Osteoblast (primary cell): ENCODE measurements around the gene DPP6. TPM values are rescaled to one million over a fixed set of nuclear protein-coding genes. Genes with fewer than 3 reads are reported as not detected.

Experiments used
- DNase-seq: peaks from one replicate; pipeline ENCODE4 v3.0.0; 2011; ENCODE audit warnings: low spot score, mixed read lengths; ENCODE audit not compliant: insufficient read length; ENCODE audit errors: missing footprints
- H2AFZ ChIP-seq: 2 replicates; pipeline ENCODE4 v1.6.0; 2011; ENCODE audit warnings: mild to moderate bottlenecking, low read length
- H3K27ac ChIP-seq: 2 replicates; pipeline ENCODE4 v1.5.1; 2011; ENCODE audit warnings: mild to moderate bottlenecking, low read depth, low read length, moderate library complexity
- H3K27me3 ChIP-seq: 2 replicates; pipeline ENCODE4 v1.6.0; 2012; ENCODE audit warnings: mild to moderate bottlenecking, control low read depth, inconsistent platforms, low read length, moderate library complexity; ENCODE audit not compliant: insufficient read depth
- H3K36me3 ChIP-seq: 2 replicates; pipeline ENCODE4 v1.5.1; 2011; ENCODE audit warnings: mild to moderate bottlenecking, low read length, control low read depth, moderate library complexity; ENCODE audit not compliant: insufficient read depth
- H3K4me1 ChIP-seq: 2 replicates; pipeline ENCODE4 v1.5.1; 2011; ENCODE audit warnings: mild to moderate bottlenecking, low read length, control low read depth, moderate library complexity; ENCODE audit not compliant: insufficient read depth
- H3K4me2 ChIP-seq: 2 replicates; pipeline ENCODE4 v1.6.0; 2011; ENCODE audit warnings: mild to moderate bottlenecking, low read length; ENCODE audit not compliant: insufficient read depth
- H3K4me3 ChIP-seq: fragments of 200-600 bp; sonication (generic); 3 replicates; pipeline ENCODE4 v1.5.1; 2012; ENCODE audit warnings: mild to moderate bottlenecking, low read length, inconsistent platforms; ENCODE audit not compliant: insufficient read depth
- H3K79me2 ChIP-seq: 2 replicates; pipeline ENCODE4 v1.6.0; 2012; ENCODE audit warnings: mild to moderate bottlenecking, low read length, control low read depth, inconsistent platforms; ENCODE audit not compliant: insufficient read depth
- H3K9me3 ChIP-seq: 2 replicates; pipeline ENCODE4 v1.5.1; 2011; ENCODE audit warnings: low read depth, low read length, control low read depth
- H4K20me1 ChIP-seq: 2 replicates; pipeline ENCODE4 v1.6.0; 2012; ENCODE audit warnings: mild to moderate bottlenecking, low read length, control low read depth; ENCODE audit not compliant: insufficient read depth
- total RNA-seq: library from RNA; depleted of rRNA; stranded (reverse); fragments of >200 nt; gene quantifications from 2 replicates; pipeline ENCODE4 v1.2.3, GENCODE V29; 2012
- TF ChIP-seq, protein P1 (sequence below): IDR thresholded peaks from 2 replicates; pipeline ENCODE4 v1.5.1; 2011; ENCODE audit warnings: mild to moderate bottlenecking, low read depth, low read length, moderate library complexity; ENCODE audit errors: extremely low read depth

DPP6 gene
- total RNA-seq, 1 donor: not detected

DNA sequence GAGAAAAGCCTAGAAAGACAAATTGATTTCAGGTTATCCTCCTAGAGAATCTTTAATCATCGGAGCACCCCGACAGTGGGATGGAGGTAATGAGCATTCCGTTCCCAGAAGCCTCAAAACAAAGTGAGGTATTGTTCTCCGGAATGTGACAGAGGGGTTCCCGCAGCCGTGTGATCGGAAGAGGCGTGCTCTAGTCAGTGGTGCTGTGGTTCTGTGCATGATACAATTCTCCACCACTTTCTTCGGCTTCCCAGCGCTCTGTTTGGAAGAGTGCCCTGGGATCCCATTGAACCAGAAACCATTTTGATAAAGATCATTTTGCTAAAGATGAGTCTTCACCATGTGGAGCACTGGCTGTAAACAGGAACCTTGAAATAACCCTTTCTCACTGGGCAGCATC, 516.1 kb downstream of the DPP6 start:
- H3K4me1 ChIP-seq: no peaks in the 10 kb centered on the region
- no peaks in the 10 kb centered on the region for H3K79me2 ChIP-seq
- no peak overlapping the region for H3K4me2 ChIP-seq
- no peak overlapping the region for H3K4me3 ChIP-seq
- H3K27ac ChIP-seq: no peak overlapping the region
- no peak overlapping the region for H2AFZ ChIP-seq
- H3K9me3 ChIP-seq: no peaks in the 10 kb centered on the region
- DNase-seq: no peak
- H3K27me3 ChIP-seq: no peaks in the 10 kb centered on the region
- TF ChIP-seq, protein P1, sequence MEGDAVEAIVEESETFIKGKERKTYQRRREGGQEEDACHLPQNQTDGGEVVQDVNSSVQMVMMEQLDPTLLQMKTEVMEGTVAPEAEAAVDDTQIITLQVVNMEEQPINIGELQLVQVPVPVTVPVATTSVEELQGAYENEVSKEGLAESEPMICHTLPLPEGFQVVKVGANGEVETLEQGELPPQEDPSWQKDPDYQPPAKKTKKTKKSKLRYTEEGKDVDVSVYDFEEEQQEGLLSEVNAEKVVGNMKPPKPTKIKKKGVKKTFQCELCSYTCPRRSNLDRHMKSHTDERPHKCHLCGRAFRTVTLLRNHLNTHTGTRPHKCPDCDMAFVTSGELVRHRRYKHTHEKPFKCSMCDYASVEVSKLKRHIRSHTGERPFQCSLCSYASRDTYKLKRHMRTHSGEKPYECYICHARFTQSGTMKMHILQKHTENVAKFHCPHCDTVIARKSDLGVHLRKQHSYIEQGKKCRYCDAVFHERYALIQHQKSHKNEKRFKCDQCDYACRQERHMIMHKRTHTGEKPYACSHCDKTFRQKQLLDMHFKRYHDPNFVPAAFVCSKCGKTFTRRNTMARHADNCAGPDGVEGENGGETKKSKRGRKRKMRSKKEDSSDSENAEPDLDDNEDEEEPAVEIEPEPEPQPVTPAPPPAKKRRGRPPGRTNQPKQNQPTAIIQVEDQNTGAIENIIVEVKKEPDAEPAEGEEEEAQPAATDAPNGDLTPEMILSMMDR: no peak
- no peaks in the 10 kb centered on the region for H3K36me3 ChIP-seq
- no peaks in the 10 kb centered on the region for H4K20me1 ChIP-seq

DNA sequence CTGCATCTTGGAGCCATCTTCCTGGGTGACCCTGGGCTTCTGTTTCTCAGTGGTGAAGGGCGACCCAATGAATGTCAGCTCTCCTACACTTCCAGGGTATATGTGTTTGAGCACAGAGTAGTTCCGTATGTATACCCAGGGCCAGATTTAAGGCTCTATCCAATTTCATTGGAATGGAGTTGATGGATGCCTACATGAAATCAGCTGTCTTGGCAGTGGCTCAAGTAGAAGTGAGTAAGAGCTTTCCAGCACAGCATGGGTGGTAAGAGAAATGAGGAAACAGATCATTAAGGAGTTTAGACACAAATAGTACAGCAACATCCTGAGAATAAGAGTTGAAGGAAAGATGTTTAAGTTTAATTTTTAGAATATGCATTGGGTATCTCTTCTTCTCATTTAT, 517.7 kb downstream of the DPP6 start:
- Histone ChIP-seq H3K4me2 (no peak overlapping the region), H4K20me1 (no peaks in the 10 kb centered on the region), H3K9me3 (peaks cover 3% of the 10 kb centered on the region), H3K27ac (no peak overlapping the region), H2AFZ (no peak overlapping the region), H3K4me3 (no peak overlapping the region), H3K36me3 (no peaks in the 10 kb centered on the region), H3K79me2 (no peaks in the 10 kb centered on the region), H3K4me1 (no peaks in the 10 kb centered on the region), H3K27me3 (no peaks in the 10 kb centered on the region)
- no peak for DNase-seq
- TF ChIP-seq, protein P1: no peak

DNA sequence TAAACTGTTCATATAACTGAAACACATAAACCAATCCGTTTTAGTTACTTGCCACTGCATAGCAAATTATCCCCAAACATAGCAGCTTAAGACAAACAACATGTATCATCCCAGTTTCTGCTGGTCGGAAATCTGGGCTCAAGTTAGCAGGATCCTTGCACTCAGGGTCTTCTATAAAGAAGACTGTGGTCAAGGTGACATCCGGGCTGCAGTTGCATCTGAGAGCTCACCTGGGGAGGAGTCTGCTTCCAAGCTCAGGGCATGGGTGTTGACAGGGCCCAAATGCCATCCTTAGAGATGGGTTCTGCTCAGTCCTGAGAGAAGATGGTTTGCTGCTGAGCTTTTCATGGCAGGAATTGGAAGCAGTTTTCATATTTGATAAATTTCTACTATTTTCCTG, 519.6 kb downstream of the DPP6 start:
- no peak overlapping the region for H3K27ac ChIP-seq
- no peak overlapping the region for H3K4me2 ChIP-seq
- H3K4me1 ChIP-seq: no peaks in the 10 kb centered on the region
- no peak overlapping the region for H3K4me3 ChIP-seq
- no peaks in the 10 kb centered on the region for H3K79me2 ChIP-seq
- H4K20me1 ChIP-seq: no peaks in the 10 kb centered on the region
- no peaks in the 10 kb centered on the region for H3K27me3 ChIP-seq
- H2AFZ ChIP-seq: no peak overlapping the region
- TF ChIP-seq, protein P1: no peak
- no peaks in the 10 kb centered on the region for H3K36me3 ChIP-seq
- DNase-seq: no peak
- peaks cover 5% of the 10 kb centered on the region for H3K9me3 ChIP-seq

DNA sequence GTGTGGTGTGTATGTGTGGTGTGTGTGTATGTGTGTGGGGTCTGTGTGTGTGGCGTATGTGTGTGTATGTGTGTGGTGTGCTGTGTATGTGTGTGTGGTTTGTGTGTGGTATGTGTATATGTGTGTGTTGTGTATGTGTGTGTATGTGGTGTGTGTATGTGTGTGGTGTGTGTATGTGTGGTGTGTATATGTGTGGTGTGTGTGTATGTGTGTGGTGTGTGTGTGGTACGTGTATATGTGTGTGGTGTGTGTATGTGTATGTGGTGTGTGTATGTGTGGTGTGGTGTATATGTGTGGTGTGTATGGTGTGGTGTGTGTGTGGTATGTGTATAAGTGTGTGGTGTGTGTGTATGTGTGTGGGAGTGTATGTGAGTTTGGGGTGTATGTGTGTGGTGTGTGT, 522.0 kb downstream of the DPP6 start:
- Histone ChIP-seq H3K4me3 (no peak overlapping the region), H3K36me3 (no peaks in the 10 kb centered on the region), H2AFZ (no peak overlapping the region), H3K27me3 (no peaks in the 10 kb centered on the region), H4K20me1 (no peaks in the 10 kb centered on the region), H3K27ac (no peak overlapping the region), H3K9me3 (peaks cover 5% of the 10 kb centered on the region), H3K4me1 (no peaks in the 10 kb centered on the region), H3K79me2 (no peaks in the 10 kb centered on the region), H3K4me2 (no peak overlapping the region)
- DNase-seq: no peak
- TF ChIP-seq, protein P1: no peak
